AG10803 (cell line): ENCODE data around the gene MIPEP.

Source experiments
- DNase-seq: peaks from one replicate; pipeline ENCODE4 v3.0.0; 2010; ENCODE audit warnings: low read depth
- H3K4me3 ChIP-seq: 2 replicates; pipeline ENCODE4 v1.5.1; 2011; ENCODE audit warnings: mild to moderate bottlenecking, low read length, control low read depth
- TF ChIP-seq, protein P1 (sequence below): conservative IDR thresholded peaks from 2 replicates; pipeline ENCODE4 v1.5.1; 2011; ENCODE audit warnings: mild to moderate bottlenecking, low read length, control low read depth, inconsistent platforms

Gene MIPEP

GRCh38 chr13:23806874-23807526 is 82.2 kb downstream of the MIPEP start:
- TF ChIP-seq, protein P1, sequence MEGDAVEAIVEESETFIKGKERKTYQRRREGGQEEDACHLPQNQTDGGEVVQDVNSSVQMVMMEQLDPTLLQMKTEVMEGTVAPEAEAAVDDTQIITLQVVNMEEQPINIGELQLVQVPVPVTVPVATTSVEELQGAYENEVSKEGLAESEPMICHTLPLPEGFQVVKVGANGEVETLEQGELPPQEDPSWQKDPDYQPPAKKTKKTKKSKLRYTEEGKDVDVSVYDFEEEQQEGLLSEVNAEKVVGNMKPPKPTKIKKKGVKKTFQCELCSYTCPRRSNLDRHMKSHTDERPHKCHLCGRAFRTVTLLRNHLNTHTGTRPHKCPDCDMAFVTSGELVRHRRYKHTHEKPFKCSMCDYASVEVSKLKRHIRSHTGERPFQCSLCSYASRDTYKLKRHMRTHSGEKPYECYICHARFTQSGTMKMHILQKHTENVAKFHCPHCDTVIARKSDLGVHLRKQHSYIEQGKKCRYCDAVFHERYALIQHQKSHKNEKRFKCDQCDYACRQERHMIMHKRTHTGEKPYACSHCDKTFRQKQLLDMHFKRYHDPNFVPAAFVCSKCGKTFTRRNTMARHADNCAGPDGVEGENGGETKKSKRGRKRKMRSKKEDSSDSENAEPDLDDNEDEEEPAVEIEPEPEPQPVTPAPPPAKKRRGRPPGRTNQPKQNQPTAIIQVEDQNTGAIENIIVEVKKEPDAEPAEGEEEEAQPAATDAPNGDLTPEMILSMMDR: no peak
- H3K4me3 ChIP-seq: no peak overlapping the region
- DNase-seq: no peak

DNA sequence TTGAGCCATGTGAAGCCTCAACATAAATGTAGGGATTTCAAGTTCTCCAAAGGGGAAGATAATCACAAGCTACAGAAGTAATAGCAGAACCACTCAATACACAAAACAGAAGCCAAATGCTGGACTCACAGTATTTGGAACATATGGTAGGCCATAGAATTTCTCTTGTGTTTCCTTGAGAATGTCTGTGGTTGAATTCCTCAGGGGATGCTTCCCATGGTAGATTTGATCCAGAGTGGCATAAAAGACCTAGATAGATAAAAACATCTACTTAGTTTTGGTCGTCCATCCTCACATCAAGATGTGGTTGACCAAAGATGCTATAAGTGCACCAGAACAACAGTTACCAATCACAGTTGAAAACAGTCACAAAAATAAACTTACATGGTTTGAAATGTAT is 83.4 kb downstream of the MIPEP start:
- TF ChIP-seq, protein P1: no peak
- DNase-seq: peak; percentile 29
- no peak overlapping the region for H3K4me3 ChIP-seq

- TF ChIP-seq, protein P1: no peak
- DNase-seq: no peak
Observed at GRCh38 chr13:23805122-23805521, 84.1 kb downstream of the MIPEP start.

GRCh38 chr13:23804166-23804565 is 85.0 kb downstream of the MIPEP start:
- TF ChIP-seq, protein P1: no peak
- no peak overlapping the region for H3K4me3 ChIP-seq
- no peak for DNase-seq

More at GRCh38 chr13:23805122-23805521, 84.1 kb downstream of the MIPEP start:
- no peak overlapping the region for H3K4me3 ChIP-seq

DNA sequence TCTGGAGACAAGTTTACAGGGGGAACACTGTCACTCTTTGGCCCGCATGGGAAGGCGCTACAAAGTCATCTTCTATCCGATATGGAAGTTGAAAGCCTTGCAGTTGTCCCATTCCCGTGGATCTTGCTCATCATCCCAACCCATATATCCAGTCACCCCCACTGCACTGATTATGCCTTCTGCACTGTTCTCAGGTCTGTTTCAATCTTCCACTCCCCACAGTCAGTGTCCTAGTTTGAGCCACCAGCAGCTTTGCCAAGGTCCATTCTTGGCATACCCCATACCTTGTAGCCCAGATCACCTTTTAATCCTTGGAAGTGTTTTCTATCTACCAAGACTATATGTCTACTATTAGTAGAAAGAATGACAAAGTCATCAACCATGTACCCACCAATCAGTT is 88.1 kb downstream of the MIPEP start:
- H3K4me3 ChIP-seq: no peak overlapping the region
- no peak for DNase-seq
- TF ChIP-seq, protein P1: no peak

DNA sequence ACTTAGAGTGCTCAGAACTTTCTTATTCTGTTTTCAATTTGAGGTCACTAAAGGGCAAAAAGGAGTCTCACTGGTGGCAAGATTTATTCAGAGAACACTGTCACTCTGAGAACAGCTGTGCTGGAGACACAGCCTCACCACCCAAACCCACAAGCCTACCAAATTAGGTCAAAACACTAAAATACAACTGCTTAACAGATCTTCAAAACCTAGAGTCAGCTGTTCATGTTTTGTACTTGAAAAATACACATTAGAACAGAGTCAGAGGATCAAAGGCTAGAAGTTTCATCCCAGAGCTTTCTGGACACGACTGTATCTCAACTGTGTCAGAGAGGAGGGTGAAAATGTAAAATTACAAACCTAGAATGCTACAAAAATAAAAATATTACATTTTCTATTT is 89.3 kb downstream of the MIPEP start:
- TF ChIP-seq, protein P1: no peak
- no peak overlapping the region for H3K4me3 ChIP-seq
- peak; percentile 36 for DNase-seq

GRCh38 chr13:23797276-23797903 is 91.8 kb downstream of the MIPEP start:
- TF ChIP-seq, protein P1: no peak
- H3K4me3 ChIP-seq: no peak overlapping the region
- DNase-seq: no peak
